Neural cell (in vitro differentiated cells): Measurements from ENCODE around the gene ACSS2. TPM values are rescaled to one million over a fixed set of nuclear protein-coding genes. Genes with fewer than 3 reads are reported as not detected.

Experiments used
- H2AFZ ChIP-seq: fragments of 200-600, 300-800 bp; sonication (generic), shearing (Covaris generic); 2 replicates; pipeline ENCODE4 v1.6.0; 2014; ENCODE audit warnings: low read depth, mild to moderate bottlenecking, antibody characterized with exemption, low read length, moderate library complexity
- H3F3A ChIP-seq: fragments of 200-600 bp; shearing (Covaris generic); 2 replicates; pipeline ENCODE4 v1.6.1; 2016; ENCODE audit warnings: mild to moderate bottlenecking, moderate library complexity, mixed read lengths, antibody characterized with exemption, low read length; ENCODE audit not compliant: insufficient read depth, poor library complexity, severe bottlenecking
- H3K27ac ChIP-seq: fragments of 200-600, 300-800 bp; sonication (generic), shearing (Covaris generic); 2 replicates; pipeline ENCODE4 v1.5.1; 2014; ENCODE audit warnings: mild to moderate bottlenecking, low read length, moderate library complexity
- H3K27me3 ChIP-seq: fragments of 300-800, 200-600 bp; sonication (generic), shearing (Covaris generic); 2 replicates; pipeline ENCODE4 v1.6.0; 2014; ENCODE audit warnings: mild to moderate bottlenecking, low read depth, low read length, moderate library complexity; ENCODE audit not compliant: insufficient read depth
- H3K36me3 ChIP-seq: fragments of 300-800, 200-600 bp; sonication (generic), shearing (Covaris generic); 2 replicates; pipeline ENCODE4 v1.5.1; 2014; ENCODE audit warnings: mild to moderate bottlenecking, antibody characterized with exemption, low read length, moderate library complexity; ENCODE audit not compliant: insufficient read depth
- H3K4me2 ChIP-seq: fragments of 300-800, 200-600 bp; sonication (generic), shearing (Covaris generic); 2 replicates; pipeline ENCODE4 v1.6.0; 2014; ENCODE audit warnings: mild to moderate bottlenecking, low read length
- H3K4me3 ChIP-seq: fragments of 300-800, 200-600 bp; sonication (generic), shearing (Covaris generic); 2 replicates; pipeline ENCODE4 v1.5.1; 2014; ENCODE audit warnings: mild to moderate bottlenecking, low read length, moderate library complexity
- H3K79me2 ChIP-seq: fragments of 200-600 bp; shearing (Covaris generic); replicated peaks from 2 replicates; pipeline ENCODE4 v1.6.0; 2014; ENCODE audit warnings: mild to moderate bottlenecking, low read length, moderate library complexity; ENCODE audit not compliant: insufficient read depth
- H3K9ac ChIP-seq: fragments of 300-800, 200-600 bp; sonication (generic), shearing (Covaris generic); 2 replicates; pipeline ENCODE4 v1.6.1; 2016; ENCODE audit warnings: mild to moderate bottlenecking, low read length, mixed read lengths
- H3K9me2 ChIP-seq: fragments of 200-600 bp; shearing (Covaris generic); 2 replicates; pipeline ENCODE4 v1.6.1; 2016; ENCODE audit warnings: mild to moderate bottlenecking, low read length, mixed read lengths; ENCODE audit not compliant: insufficient read depth
- H3K9me3 ChIP-seq: fragments of 200-600, 300-800 bp; sonication (generic), shearing (Covaris generic); 2 replicates; pipeline ENCODE4 v1.6.1; 2016; ENCODE audit warnings: mild to moderate bottlenecking, mixed run types, low read length, moderate library complexity, mixed read lengths
- H4K20me1 ChIP-seq: fragments of 200-600 bp; shearing (Covaris generic); 2 replicates; pipeline ENCODE4 v1.6.1; 2016; ENCODE audit warnings: mild to moderate bottlenecking, mixed run types; ENCODE audit not compliant: insufficient read depth
- EP300 ChIP-seq: fragments of 450-650 bp; conservative IDR thresholded peaks from 2 replicates; pipeline ENCODE4 v1.6.1; 2014; ENCODE audit warnings: antibody characterized with exemption, mild to moderate bottlenecking, moderate library complexity; ENCODE audit not compliant: poor library complexity, severe bottlenecking
- EZH2 ChIP-seq: fragments of 200-600, 300-800 bp; shearing (Covaris generic), sonication (generic); IDR thresholded peaks from 2 replicates; pipeline ENCODE4 v1.6.1; 2014; ENCODE audit warnings: antibody characterized with exemption, low read length, borderline replicate concordance, mild to moderate bottlenecking; ENCODE audit not compliant: insufficient read depth, poor library complexity, severe bottlenecking
- MXI1 ChIP-seq: fragments of 450-650 bp; conservative IDR thresholded peaks from 2 replicates; pipeline ENCODE4 v1.6.1; 2014; ENCODE audit warnings: antibody characterized with exemption, mild to moderate bottlenecking; ENCODE audit not compliant: poor library complexity, severe bottlenecking
- POLR2AphosphoS5 ChIP-seq: IDR thresholded peaks from 2 replicates; pipeline ENCODE4 v1.6.1; 2012
- RAD21 ChIP-seq: fragments of 450-650 bp; conservative IDR thresholded peaks from 2 replicates; pipeline ENCODE4 v1.6.1; 2014; ENCODE audit warnings: antibody characterized with exemption, mild to moderate bottlenecking, moderate library complexity
- SMC3 ChIP-seq: fragments of 450-650 bp; conservative IDR thresholded peaks from 2 replicates; pipeline ENCODE4 v1.6.1; 2014; ENCODE audit warnings: antibody characterized with exemption, mild to moderate bottlenecking, moderate library complexity; ENCODE audit not compliant: poor library complexity
- TAF1 ChIP-seq: IDR thresholded peaks from 2 replicates; pipeline ENCODE4 v1.6.1; 2012; ENCODE audit warnings: low read depth
- polyA plus RNA-seq: library from polyadenylated mRNA; depleted of rRNA; stranded (reverse); fragments of >200 nt; gene quantifications from 2 replicates; pipeline ENCODE4 v1.2.3, GENCODE V29; 2014
- TF ChIP-seq, protein P1 (sequence below): IDR thresholded peaks from 2 replicates; pipeline ENCODE4 v1.6.1; 2012; ENCODE audit warnings: borderline replicate concordance
- TF ChIP-seq, protein P2 (sequence below): fragments of 450-650 bp; IDR thresholded peaks from 2 replicates; pipeline ENCODE4 v1.5.1; 2014; ENCODE audit warnings: antibody characterized with exemption, mild to moderate bottlenecking, moderate library complexity; ENCODE audit not compliant: poor library complexity, severe bottlenecking

ACSS2 gene
- polyA plus RNA-seq, 1 donor from 2014 or later = 12.3 TPM

DNA sequence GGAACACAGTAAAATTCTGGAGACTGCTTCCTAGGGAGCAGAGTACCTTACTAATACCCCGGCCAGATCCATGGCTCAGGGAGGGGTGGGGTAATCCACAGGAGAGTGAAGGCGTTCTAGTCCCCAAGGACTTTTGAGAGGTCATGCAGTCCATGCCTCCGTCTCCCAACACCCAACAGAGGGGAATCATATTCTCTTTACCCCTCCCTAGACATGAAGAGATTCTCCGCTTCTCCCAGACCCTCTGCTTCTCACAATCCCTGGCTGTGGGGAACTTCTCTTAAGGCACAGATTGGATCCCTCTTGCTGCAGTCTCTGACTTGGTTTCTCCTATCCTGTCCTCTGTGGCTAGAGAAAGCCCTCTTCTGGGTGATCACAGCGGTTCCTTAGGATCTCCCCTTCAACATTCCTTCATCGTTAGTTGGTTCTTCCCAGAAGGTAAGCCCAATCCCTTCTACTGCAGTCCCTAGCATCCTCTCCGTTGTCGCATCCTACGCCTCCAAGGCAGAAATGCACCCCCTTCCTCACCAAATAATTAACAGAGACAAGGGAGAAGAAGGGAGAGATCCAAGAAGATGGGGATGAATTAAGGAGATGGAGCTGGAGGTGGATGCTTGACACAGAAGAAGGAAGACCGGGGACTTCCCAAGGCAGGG lies 4.3 kb upstream of the ACSS2 start:
- H3K27ac ChIP-seq = peak overlapping the region; percentile 79
- peak overlapping the region; percentile 96 for H2AFZ ChIP-seq
- peak overlapping the region; percentile 89 for H3K9ac ChIP-seq
- no peak for TF ChIP-seq POLR2AphosphoS5
- no peak for TF ChIP-seq RAD21
- no peak for TF ChIP-seq TAF1
- no peak for TF ChIP-seq EP300
- TF ChIP-seq SMC3 = no peak
- TF ChIP-seq EZH2 = no peak
- TF ChIP-seq MXI1 = no peak
- TF ChIP-seq, protein P1, sequence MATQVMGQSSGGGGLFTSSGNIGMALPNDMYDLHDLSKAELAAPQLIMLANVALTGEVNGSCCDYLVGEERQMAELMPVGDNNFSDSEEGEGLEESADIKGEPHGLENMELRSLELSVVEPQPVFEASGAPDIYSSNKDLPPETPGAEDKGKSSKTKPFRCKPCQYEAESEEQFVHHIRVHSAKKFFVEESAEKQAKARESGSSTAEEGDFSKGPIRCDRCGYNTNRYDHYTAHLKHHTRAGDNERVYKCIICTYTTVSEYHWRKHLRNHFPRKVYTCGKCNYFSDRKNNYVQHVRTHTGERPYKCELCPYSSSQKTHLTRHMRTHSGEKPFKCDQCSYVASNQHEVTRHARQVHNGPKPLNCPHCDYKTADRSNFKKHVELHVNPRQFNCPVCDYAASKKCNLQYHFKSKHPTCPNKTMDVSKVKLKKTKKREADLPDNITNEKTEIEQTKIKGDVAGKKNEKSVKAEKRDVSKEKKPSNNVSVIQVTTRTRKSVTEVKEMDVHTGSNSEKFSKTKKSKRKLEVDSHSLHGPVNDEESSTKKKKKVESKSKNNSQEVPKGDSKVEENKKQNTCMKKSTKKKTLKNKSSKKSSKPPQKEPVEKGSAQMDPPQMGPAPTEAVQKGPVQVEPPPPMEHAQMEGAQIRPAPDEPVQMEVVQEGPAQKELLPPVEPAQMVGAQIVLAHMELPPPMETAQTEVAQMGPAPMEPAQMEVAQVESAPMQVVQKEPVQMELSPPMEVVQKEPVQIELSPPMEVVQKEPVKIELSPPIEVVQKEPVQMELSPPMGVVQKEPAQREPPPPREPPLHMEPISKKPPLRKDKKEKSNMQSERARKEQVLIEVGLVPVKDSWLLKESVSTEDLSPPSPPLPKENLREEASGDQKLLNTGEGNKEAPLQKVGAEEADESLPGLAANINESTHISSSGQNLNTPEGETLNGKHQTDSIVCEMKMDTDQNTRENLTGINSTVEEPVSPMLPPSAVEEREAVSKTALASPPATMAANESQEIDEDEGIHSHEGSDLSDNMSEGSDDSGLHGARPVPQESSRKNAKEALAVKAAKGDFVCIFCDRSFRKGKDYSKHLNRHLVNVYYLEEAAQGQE = no peak
- TF ChIP-seq, protein P2, sequence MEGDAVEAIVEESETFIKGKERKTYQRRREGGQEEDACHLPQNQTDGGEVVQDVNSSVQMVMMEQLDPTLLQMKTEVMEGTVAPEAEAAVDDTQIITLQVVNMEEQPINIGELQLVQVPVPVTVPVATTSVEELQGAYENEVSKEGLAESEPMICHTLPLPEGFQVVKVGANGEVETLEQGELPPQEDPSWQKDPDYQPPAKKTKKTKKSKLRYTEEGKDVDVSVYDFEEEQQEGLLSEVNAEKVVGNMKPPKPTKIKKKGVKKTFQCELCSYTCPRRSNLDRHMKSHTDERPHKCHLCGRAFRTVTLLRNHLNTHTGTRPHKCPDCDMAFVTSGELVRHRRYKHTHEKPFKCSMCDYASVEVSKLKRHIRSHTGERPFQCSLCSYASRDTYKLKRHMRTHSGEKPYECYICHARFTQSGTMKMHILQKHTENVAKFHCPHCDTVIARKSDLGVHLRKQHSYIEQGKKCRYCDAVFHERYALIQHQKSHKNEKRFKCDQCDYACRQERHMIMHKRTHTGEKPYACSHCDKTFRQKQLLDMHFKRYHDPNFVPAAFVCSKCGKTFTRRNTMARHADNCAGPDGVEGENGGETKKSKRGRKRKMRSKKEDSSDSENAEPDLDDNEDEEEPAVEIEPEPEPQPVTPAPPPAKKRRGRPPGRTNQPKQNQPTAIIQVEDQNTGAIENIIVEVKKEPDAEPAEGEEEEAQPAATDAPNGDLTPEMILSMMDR = no peak
- no peaks in the 10 kb centered on the region for H3F3A ChIP-seq
- no peaks in the 10 kb centered on the region for H3K36me3 ChIP-seq
- H3K79me2 ChIP-seq = peaks cover 15% of the 10 kb centered on the region
- peak overlapping the region; percentile 88 for H3K4me3 ChIP-seq
- no peaks in the 10 kb centered on the region for H3K9me2 ChIP-seq
- H3K4me2 ChIP-seq = peak overlapping the region; percentile 96
- H3K9me3 ChIP-seq = no peaks in the 10 kb centered on the region
- no peaks in the 10 kb centered on the region for H4K20me1 ChIP-seq
- no peaks in the 10 kb centered on the region for H3K27me3 ChIP-seq

DNA sequence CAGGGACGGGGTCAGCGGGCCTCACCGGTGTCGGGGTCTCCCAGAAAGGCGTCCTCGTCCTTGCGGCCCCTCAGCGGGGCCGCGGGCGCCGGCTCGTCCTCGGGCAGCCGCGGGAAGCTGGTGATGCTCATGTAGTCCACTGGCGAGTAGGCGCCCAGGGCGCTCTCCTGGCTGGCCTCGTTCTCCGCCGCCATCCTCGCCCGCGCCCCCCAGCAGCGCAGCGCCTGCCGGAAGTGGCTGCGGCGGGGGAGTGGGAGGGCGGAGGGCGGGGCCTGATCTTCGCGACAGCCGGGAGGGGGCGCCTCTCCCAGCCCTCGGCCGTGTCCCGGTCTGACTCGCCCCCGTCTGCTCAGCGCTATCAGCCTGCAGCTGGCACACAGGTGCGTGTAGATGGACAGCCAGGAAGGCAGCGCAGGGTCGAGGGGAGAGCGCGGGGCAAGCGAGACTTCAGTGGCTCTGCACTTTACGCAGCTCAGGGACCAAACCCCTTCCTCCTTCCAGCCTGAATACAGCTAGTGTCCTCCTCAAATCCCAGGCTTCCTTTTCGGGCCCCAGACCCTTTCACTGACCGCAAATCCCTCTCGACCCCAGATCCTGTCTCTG lies 3.7 kb upstream of the ACSS2 start, which contains the start of gene GGT7:
Gene GGT7 (minus strand): TSS at position 235 of the 603 bp plus-strand sequence. CDS start 41 bp downstream, at position 194.
- Histone ChIP-seq H2AFZ (peak within 1 kb of the TSS; percentile 96), H3K9me2 (no peaks in the 10 kb centered on the region), H3K79me2 (peaks cover 15% of the 10 kb centered on the region), H3F3A (no peaks in the 10 kb centered on the region), H3K36me3 (no peaks in the 10 kb centered on the region), H3K9ac (peak within 1 kb of the TSS; percentile 89), H3K27me3 (no peaks in the 10 kb centered on the region), H3K27ac (peak within 1 kb of the TSS; percentile 79), H4K20me1 (no peaks in the 10 kb centered on the region), H3K4me2 (peak within 1 kb of the TSS; percentile 96), H3K9me3 (no peaks in the 10 kb centered on the region), H3K4me3 (peak within 1 kb of the TSS; percentile 88)
- TF ChIP-seq EP300 = peak; percentile 15
- peak; percentile 51 for TF ChIP-seq MXI1
- no peak for TF ChIP-seq TAF1
- TF ChIP-seq SMC3 = peak; percentile 61
- TF ChIP-seq EZH2 = no peak
- TF ChIP-seq, protein P1 = no peak
- TF ChIP-seq, protein P2 = peak; percentile 78
- TF ChIP-seq RAD21 = peak; percentile 46
- TF ChIP-seq POLR2AphosphoS5 = peak; percentile 92
